NCI-H82 treated with DMSO at 0.1 percent for 48 hours (cell line): ENCODE measurements around the gene CORO2B.
A peak's percentile ranks its signal among the peaks of the same experiment; 100 is the strongest.

Experiments
- DNase-seq: peaks from one replicate; lab custom pipeline; 2025; ENCODE audit not compliant: unreplicated experiment; lab: John Stamatoyannopoulos, UW

Gene CORO2B

DNA sequence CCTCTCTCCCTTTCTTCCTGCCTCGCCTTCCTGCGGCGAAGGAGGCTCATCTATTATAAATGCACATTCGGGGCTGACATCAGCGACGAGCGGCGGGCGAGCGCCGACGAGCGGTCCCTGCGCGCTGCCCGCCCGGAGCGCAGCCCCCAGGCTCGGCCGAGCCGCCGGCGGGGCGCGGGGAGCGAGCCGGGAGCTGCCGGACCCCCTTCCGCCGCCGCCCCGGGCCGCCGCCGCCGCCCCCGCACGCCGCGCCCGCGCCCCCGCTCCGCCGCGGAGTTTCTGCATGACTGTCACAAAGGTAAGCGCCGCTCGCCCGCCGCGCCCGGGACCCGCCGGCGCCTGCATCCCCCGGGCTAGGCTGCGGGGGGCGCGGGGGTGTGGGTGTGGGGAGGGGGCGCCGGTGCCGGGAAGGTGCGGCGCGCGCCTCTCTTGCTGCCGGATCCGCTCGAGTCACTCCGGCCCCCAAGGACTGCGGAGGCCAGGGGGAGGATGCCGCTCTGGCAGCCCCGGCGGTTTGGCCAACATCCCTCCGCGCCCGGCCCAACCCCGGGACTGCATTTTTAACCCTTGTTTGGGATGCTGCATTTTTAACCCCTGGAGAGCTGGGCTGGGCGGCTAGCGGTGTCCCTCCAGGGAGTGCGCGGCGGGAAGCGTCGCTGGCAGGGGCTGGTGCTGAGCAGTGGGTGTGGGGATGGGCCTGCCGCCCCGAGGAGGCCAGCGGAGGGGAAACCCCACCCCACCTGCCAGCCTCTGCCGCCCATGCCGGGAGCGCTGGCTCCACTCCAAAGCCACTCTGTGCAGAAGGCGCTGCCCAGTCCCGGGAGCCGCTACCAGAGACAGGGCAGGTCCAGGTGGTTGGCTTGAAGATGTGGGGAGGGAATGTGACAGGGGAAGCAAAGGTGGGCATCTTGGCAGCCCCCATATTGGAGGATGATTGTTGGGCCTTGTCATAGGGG lies at the start of gene CORO2B:
CORO2B (plus strand) TSS at position 14 of the 956 bp plus-strand sequence; CDS start at position 284, 270 bp downstream.
- no peak for DNase-seq

DNA sequence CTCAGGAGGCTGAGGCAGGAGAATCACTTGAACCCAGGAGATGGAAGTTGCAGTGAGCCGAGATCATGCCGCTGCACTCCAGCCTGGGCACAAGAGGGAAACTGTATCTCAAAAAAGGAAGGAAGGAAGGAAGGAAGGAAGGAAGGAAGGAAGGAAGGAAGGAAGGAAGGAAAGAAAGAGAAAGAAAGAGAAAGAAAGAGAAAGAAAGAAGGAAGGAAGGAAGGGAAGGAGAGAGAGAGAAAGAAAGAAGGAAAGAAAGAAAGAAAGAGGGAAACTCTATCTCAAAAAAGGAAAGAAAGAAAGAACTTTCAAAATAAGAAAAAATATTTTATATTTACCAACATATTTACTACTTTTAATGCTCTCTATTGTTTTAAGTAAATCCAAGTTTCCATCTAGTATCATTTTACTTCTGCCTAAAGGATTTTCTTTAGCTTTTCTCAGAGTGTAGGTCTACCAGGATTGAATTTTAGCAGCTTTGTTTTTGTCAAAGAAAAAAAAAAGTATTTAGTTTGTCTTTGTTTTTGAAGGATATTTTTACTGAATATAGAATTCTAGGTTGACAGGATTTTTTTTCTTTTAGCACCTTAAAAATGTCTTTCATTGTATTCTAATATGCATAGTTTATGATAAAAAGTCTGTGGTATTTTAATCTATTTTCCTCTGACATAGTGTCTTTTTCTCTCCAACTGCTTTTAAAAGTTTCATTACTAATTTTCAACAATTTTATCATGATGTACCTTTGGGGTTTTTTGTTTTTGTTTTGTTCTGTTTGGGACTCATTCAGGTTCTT lies 47.2 kb upstream of the CORO2B start:
- DNase-seq = no peak

- DNase-seq = no peak
Measured at GRCh38 chr15:68536331-68537095, 42.3 kb upstream of the CORO2B start.

- no peak for DNase-seq
Measured at GRCh38 chr15:68537097-68537496, 41.7 kb upstream of the CORO2B start.

- no peak for DNase-seq
Measured at GRCh38 chr15:68537506-68537905, 41.3 kb upstream of the CORO2B start.

DNA sequence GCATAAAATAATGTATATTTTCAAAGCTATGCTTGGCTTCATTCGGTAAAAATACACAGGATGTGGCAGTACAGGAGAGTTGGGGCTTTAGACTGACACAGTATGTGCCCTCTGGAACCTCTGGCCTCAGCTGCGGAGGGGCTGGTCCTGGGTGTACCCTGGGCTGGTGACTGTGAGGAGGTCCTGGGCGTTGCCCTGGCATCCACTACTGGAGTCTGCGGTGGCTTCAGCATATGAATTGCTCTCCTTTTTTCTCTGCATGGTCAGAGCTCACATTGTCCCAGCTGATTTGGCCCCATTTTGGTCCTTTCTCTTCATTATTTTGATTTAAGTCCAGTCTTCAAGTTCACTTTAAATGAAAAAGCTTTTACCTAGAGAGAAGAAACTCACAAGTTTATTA lies 40.5 kb upstream of the CORO2B start:
- DNase-seq = no peak

- DNase-seq = no peak
Measured at GRCh38 chr15:68541743-68542142, 37.0 kb upstream of the CORO2B start.

GRCh38 chr15:68542348-68542747 lies 36.4 kb upstream of the CORO2B start:
- no peak for DNase-seq

- DNase-seq = no peak
Measured at GRCh38 chr15:68542771-68543164, 36.0 kb upstream of the CORO2B start.

DNA sequence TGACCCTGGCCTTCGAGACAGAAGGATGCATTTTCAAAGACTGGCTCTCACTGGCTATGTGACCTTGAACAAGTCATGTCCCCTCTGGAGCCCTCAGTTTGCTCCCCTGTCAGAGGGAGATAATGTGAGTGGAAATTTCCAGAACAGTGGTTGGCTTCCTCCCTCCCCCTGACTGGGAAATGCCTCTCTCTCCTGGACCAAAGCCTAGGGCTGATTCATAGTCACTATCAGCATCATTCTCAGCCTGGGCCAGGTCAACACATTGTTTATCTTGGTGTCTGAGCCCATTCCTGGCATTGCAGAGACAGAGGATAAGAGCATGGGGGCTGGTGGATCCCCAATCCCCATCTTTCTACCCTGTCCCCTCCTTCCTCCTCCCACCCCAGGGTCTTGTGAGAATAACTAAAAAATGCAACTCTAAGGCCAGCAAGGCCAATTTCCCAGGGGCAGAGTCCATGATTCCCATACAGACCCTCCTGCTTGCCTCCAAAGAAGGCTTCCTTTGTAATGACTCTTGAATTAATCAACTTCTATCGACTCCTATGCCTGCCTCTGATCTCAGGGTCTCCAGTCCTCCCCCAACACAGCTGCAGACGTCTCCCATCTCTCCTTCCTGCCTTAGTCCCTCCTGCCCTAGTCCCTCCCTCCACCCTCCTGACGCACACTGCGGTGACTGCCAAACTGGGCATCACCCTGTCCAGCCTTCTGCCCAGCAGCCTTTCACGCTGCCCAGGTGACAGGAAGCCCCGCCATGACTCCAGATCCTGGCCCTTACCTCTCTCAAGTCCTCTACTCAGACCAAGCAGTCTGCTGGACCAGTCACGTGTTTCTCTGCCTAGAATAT lies 35.4 kb upstream of the CORO2B start:
- no peak for DNase-seq

GRCh38 chr15:68546318-68546717 lies 32.5 kb upstream of the CORO2B start:
- DNase-seq = no peak

- DNase-seq = no peak
Measured at GRCh38 chr15:68548364-68548763, 30.4 kb upstream of the CORO2B start.

GRCh38 chr15:68550004-68550403 lies 28.8 kb upstream of the CORO2B start:
- DNase-seq = no peak

GRCh38 chr15:68550498-68551295 lies 28.1 kb upstream of the CORO2B start:
- DNase-seq = peak; percentile 38

GRCh38 chr15:68551296-68551635 lies 27.5 kb upstream of the CORO2B start:
- DNase-seq = no peak

DNA sequence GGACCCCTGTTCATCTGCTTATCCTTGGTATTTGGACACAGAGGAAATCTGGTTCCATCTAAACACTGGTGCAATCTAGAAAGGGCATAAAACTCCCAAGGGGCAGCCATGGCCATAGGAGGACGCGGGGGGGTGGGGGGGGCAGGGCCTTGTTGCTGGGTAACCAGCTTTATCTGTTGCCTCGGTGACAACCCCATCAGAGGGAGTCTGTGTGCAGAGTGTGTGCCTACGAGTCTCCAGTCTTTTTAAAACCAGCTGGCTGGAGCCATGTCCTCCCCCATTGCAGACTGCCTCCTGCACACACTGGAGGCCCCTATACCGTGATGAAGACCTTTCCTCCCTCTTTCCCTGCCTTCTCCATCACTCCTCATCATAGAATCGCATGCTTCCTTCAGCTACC lies 26.4 kb upstream of the CORO2B start:
- no peak for DNase-seq

- no peak for DNase-seq
Measured at GRCh38 chr15:68552773-68553172, 26.0 kb upstream of the CORO2B start.

GRCh38 chr15:68553314-68553993 lies 25.3 kb upstream of the CORO2B start:
- DNase-seq = no peak
